ENCODE measurements around the gene NHLRC4.

Gene NHLRC4

GRCh38 chr16:555528-556473 lies 11.0 kb upstream of the NHLRC4 start:
- H3K27me3 ChIP-seq: peaks cover 16% of the 10 kb centered on the region
- H3K36me3 ChIP-seq: peaks cover 23% of the 10 kb centered on the region
- peaks cover 16% of the 10 kb centered on the region for H3K4me1 ChIP-seq
- no peak overlapping the region for H3K4me3 ChIP-seq (ENCODE audit: low read depth, low read length)
- TF ChIP-seq CTCF (IDR thresholded peaks at IDR 0.05; ENCODE audit: low read depth, low read length): no peak
- H3K9me3 ChIP-seq: no peaks in the 10 kb centered on the region
- peak; percentile 60 for DNase-seq

- no peak for DNase-seq
- Histone ChIP-seq H3K4me1 (peaks cover 16% of the 10 kb centered on the region), H3K27me3 (peaks cover 25% of the 10 kb centered on the region), H3K9me3 (no peaks in the 10 kb centered on the region), H3K4me3 (ENCODE audit: low read depth, low read length) (no peak overlapping the region), H3K36me3 (peaks cover 18% of the 10 kb centered on the region)
- TF ChIP-seq CTCF (IDR thresholded peaks at IDR 0.05; ENCODE audit: low read depth, low read length): no peak
Measured at GRCh38 chr16:556474-557173, 10.2 kb upstream of the NHLRC4 start.

GRCh38 chr16:557463-558297 lies 9.1 kb upstream of the NHLRC4 start:
- H3K9me3 ChIP-seq: no peaks in the 10 kb centered on the region
- TF ChIP-seq CTCF (IDR thresholded peaks at IDR 0.05; ENCODE audit: low read depth, low read length): no peak
- H3K36me3 ChIP-seq: peaks cover 10% of the 10 kb centered on the region; the same call in 1 of the 2 replicates
- H3K4me1 ChIP-seq: peaks cover 16% of the 10 kb centered on the region
- peaks cover 25% of the 10 kb centered on the region for H3K27me3 ChIP-seq
- no peak overlapping the region for H3K4me3 ChIP-seq (ENCODE audit: low read depth, low read length)
- no peak for DNase-seq

GRCh38 chr16:558298-559020 lies 8.3 kb upstream of the NHLRC4 start:
- Histone ChIP-seq H3K4me3 (ENCODE audit: low read depth, low read length) (no peak overlapping the region), H3K9me3 (no peaks in the 10 kb centered on the region), H3K27me3 (peaks cover 25% of the 10 kb centered on the region), H3K36me3 (peaks cover 10% of the 10 kb centered on the region; the same call in 1 of the 2 replicates), H3K4me1 (peaks cover 16% of the 10 kb centered on the region)
- no peak for DNase-seq
- no peak for TF ChIP-seq CTCF (IDR thresholded peaks at IDR 0.05; ENCODE audit: low read depth, low read length)

GRCh38 chr16:559021-559380 lies 7.8 kb upstream of the NHLRC4 start:
- H3K9me3 ChIP-seq: no peaks in the 10 kb centered on the region
- peaks cover 7% of the 10 kb centered on the region; the same call in 1 of the 2 replicates for H3K36me3 ChIP-seq
- H3K27me3 ChIP-seq: peaks cover 25% of the 10 kb centered on the region
- no peak overlapping the region for H3K4me3 ChIP-seq (ENCODE audit: low read depth, low read length)
- DNase-seq: no peak
- no peak for TF ChIP-seq CTCF (IDR thresholded peaks at IDR 0.05; ENCODE audit: low read depth, low read length)
- H3K4me1 ChIP-seq: peaks cover 16% of the 10 kb centered on the region

Data from BE2C (cell line).